Ishikawa (cell line): ENCODE data around the gene PRDM7.

Experiments
- CREB1 ChIP-seq: IDR thresholded peaks from 2 replicates; pipeline ENCODE4 v1.6.1; 2012; ENCODE audit warnings: low read depth
- EP300 ChIP-seq: IDR thresholded peaks from 2 replicates; pipeline ENCODE4 v1.6.1; 2012; ENCODE audit warnings: borderline replicate concordance
- MAX ChIP-seq: IDR thresholded peaks from 2 replicates; pipeline ENCODE4 v1.6.1; 2012
- REST ChIP-seq: IDR thresholded peaks from 2 replicates; pipeline ENCODE4 v1.6.1; 2012; ENCODE audit warnings: low read depth, mild to moderate bottlenecking
- TAF1 ChIP-seq: IDR thresholded peaks from 2 replicates; pipeline ENCODE4 v1.6.1; 2012; ENCODE audit warnings: low read depth, mild to moderate bottlenecking
- TCF12 ChIP-seq: IDR thresholded peaks from 2 replicates; pipeline ENCODE4 v1.6.1; 2012; ENCODE audit warnings: low read depth

GRCh38 chr16:90020838-90021382 lies 56.2 kb downstream of the PRDM7 start:
- TF ChIP-seq MAX (no peak), CREB1 (no peak), TAF1 (no peak), REST (no peak), EP300 (no peak), TCF12 (no peak)
